ENCODE results near the gene ZNF207. TPM values are rescaled to one million over a fixed set of nuclear protein-coding genes. Genes with fewer than 3 reads are reported as not detected.
"Not testable (repeated sequence)": the region's sequence is repeated elsewhere in the genome, so short reads cannot be mapped to it uniquely, and the experiment has no call there.

The ZNF207 gene
- total RNA-seq, 1 donor from 2014 or later, result 67.8 TPM

DNA sequence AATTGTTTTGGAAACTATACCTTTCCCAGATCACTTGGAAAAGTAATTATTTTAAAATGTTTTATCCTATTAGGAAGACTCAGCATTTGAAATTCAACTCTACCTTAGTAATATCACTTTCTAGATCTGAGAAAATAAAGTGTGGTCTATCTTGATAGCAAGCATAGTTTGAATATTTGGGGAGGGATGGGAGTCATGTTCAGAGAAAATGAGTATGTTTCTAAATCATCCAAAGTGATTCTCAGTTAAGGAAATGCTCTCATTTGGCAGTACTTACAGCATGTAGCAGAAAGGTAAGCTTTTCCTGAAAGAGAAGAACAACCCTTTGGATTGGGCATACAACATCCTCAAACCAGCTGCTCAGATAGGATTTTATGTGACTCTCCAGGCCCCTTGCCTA is 14.9 kb upstream of the ZNF207 start:
- DNase-seq (ENCODE audit: low read depth in 2 of 2), result no peak

DNA sequence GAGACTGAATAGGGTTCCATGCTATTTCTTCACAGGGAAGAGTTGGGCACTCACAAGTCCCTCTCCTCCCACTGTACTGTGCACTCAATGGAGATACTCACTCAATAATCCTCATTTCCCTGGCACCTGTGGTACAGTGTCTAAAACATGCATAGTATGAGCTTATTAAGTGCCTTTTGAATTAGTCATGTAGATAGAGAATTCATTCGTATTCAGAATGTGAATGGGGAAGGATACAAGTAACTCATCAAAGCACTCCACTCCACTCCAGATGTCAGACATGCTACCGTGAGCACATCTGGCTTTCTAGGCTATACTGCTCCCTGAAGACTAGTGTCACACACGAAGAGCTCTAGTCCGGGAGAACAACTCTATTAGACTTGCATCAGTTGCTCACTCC is 14.3 kb upstream of the ZNF207 start:
- no peak for DNase-seq (ENCODE audit: low read depth in 2 of 2)

DNA sequence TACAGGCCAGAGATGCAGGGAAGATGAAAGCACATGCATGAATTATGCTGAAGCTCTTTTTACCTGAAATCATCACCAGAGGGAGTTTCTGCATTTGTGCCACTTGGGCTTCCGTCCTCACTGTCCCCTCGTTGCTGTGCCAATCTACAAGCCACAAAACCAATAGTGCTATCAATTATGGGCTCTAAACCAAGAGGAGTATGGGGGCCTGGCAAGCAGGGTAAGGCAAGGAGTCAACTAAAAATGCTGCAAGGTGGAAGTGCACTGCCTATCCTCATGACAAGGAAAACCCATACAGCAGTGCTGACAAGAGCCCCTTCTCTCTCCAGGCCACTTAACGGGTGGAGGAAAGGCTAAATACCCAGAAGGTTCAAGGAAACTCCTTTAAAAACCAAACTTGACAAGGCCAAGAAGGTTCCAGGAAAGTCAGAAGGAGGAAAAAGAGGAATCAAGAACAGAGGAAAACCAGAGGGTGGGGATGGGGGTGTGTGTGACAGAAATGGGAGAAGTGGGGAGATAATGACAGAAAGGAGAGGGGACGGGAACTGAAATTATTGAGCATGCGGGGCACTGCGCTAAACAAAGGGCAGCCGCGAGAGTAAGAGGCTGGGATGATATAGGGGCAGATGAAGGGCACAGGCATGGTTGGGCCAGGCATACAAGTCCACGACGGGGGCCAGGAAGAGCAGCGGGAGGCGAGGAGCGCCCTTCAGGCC is 8.7 kb upstream of the ZNF207 start:
- peak; percentile 48 to 50 for DNase-seq (ENCODE audit: low read depth in 2 of 2)

DNA sequence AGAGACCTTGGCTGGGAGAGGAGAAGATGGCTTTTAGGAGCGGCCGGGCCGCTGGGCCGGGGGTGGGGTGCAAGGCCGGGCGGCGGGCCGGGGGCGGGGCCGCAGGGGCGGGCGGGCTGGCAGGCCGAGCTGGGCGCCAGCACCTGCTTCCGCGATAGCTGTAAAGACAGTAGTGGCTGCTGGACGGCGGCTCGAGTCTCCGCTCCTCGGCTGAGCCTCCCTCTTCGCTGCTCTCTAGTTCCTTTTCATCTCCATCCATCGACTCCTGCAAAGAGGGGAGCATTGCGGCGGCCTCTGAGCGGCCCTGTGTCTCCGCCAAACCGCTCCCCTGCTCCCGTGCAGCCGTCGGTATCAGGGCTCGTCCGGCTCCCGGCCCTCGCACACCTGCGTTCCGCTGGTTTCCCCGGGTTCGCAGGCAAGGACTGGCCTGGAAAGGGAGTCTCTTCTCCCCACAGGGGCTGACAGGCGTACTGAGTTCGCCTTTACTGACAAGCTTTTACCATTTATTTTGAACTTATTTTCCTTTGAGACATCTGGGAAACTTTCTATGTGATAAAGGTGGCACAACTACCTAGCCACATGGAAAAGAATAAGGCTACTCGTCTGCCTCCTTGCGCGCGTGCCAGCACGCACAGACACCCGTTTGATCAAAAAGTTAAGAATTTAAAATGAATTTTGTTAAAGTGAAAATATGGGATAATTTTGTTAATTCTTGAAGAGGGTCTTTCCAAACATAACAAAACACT is 7.9 kb upstream of the ZNF207 start, which contains the start of gene C17orf75:
Gene C17orf75, minus strand, starts transcription at position 317 of the 746 bp plus-strand sequence. Its CDS starts 34 bp downstream, at position 283.
- DNase-seq (ENCODE audit: low read depth in 2 of 2), result peak; percentile 50 to 65

DNA sequence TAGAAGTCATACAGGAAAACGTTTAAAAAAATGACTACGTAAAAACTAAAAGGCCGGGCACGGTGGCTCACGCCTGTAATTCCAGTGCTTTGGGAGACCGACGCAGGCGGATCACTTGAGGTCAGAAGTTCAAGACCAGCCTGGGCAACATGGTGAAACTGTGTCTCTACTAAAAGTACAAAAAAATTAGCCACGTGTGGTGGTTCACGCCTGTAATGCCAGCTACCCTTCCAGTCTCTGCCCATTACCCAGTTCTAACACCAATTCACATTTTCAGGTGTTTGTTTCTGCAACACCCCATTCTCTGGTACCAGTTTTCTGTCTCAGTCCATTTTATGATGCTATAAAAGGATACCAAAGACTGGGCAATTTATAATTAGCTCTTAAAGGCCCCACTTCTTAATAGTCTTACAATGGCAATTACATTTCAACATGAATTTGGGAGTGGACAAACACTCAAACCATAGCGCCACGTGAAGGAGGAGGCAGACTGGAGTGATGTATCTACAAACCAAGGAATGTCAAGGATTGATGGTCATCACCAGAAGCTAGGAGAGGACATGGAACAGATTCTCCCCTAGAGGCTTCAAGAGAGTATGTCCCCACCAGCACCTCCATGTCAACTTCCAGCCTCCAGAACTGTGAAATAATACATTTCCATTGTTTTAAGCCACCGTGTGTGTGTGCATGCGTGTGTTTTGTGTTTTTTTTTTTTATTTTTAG is 7.2 kb upstream of the ZNF207 start:
- no peak for DNase-seq (ENCODE audit: low read depth in 2 of 2)

DNA sequence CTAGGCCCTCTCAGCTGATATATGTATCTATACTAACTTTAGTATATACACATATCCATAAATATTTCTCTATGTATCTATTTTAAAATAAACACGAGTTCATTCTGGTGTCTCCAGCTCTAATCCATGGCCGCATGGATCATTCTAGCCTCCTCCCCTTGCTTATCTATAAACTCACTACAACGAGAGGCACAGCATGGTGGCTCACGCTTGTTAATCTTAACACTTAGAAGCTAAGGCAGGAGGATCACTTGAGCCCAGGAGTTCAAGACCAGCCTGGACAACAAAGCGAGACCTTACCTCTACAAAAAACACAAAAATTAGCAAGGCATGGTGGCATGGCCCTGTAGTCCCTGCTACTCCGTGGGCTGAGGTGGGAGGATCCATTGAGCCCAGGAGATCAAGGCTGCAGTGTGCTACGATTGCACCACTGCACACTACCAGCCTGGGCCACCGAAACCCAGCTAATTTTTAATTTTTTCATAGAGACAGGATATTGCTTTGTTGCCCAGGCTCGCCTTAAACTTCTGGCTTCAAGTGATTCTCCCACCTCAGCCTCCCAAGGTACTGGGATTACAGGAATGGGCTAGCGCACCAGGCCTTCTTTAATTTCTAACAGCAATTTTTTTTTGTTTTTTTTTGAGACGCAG is 3.9 kb upstream of the ZNF207 start:
- no peak for DNase-seq (ENCODE audit: low read depth in 2 of 2)

DNA sequence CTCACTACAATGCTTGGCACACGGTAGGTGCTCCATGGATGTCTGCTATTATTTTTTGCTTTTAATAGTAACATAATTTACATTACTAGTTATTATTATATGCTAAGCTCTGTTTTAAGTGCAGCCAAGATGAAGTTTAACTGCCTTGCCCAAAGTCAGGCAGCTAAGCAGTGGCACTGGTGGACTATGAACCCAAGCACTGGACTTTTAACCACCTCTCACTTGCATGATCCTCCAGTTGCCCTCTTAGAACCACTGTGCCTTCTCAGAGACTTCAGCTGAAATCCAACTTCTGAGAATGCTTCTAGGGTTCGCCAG is 1.5 kb upstream of the ZNF207 start:
- DNase-seq (ENCODE audit: low read depth in 2 of 2), result no peak

DNA sequence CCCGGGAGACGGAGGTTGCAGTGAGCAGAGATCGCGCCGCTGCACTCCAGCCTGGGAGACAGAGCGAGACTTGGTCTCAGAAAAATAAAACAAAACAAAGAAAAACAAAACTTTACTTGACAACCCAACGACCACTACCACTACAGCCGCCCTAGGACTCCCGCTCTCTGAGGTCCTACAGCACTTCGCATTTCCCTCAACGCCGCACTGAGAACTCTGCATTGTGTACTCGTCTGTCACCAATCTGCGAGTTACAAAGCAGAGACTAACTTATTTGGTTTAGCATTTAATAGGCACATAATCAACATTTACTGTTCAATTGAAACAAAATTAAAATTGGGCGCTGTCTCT is 479 bp upstream of the ZNF207 start:
- DNase-seq (ENCODE audit: low read depth in 2 of 2), result peak in 1 of 2 donors; percentile 47

DNA sequence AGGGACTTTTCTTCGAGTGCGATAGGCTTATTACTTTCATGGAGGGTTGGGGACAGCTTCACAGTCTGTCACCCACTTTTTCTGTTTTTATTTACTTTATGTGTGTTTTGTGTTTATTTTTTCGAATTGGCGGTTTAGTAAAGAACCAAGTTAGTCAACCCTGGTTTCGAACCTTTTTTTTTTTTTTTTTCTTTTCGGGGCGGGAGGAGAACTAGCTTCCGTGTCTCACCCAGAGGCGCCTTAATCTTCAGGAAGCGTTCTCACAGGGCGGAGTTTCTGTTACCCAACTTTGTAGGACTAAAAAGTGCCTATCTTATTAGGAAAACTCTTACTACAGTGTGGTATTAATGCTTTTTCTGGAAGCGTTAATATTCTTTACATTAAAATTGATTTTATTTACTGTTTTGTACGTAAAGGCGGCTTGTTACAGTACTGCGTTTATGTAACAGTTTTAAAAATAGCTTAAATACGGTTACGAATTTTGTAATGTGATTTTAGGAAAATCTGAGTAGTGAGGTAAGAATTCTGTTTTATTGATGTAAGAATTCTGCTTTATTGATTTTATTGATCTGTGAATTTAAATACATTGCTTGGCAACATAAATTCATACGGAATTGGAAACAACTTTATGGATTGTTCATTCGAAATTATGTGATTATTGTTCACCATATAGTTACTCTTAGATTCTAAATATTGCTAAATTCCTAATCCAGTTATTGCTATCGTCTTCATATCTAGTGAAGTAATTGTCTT is 885 bp downstream of the ZNF207 start:
- DNase-seq (ENCODE audit: low read depth in 2 of 2), result peak; percentile 36 to 78

DNA sequence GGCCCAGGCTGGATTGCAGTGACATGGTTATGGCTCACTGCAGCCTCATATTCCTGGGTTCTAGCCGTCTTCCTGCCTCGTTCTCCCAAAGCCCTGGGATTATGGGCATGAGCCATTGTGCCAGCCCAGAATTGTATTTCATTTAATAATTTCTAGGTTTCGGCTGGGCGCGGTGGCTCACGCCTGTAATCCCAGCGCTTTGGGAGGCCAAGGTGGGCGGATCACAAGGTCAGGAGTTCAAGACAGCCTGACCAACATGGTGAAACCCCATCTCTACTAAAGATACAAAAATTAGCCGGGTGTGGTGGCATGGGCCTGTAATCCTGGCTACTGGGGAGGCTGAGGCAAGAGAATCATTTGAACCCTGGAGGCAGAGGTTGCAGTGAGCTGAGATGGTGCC is 2.8 kb downstream of the ZNF207 start:
- DNase-seq (ENCODE audit: low read depth in 2 of 2), result not testable (repeated sequence)

DNA sequence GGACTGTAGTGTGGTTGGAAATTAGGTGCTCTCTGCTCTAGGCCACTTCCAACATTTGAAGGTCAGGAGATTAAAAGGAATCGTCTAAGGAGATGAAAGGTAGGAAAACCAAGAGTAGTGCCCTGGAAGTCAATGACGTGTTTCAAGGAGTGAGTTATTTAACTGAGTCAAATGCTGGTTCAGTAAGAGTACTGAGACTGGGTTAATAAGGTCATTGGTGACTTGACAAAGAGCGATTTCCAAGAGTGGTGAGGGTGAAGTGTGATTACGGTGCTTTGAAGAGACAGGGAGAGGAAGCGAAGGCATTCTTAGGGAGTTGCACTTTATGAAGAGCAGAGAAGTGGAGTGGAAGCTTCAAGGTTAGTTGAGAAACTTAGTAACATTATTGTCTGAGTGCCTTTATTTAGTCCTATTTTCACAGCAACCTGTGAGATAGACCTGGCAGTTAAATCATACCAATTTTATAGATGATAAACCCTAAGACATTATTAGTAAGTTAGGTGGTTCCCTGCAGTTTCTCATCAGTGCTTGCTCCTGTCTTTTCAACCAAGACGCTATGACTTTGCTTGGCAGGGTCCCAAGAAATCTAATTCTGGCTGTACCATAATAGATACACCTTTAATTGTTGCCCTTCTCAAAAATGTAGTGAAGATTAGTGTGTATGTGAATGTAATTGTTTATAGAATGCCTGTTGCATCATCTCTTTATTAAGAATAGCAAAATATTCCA is 5.9 kb downstream of the ZNF207 start:
- no peak for DNase-seq (ENCODE audit: low read depth in 2 of 2)

DNA sequence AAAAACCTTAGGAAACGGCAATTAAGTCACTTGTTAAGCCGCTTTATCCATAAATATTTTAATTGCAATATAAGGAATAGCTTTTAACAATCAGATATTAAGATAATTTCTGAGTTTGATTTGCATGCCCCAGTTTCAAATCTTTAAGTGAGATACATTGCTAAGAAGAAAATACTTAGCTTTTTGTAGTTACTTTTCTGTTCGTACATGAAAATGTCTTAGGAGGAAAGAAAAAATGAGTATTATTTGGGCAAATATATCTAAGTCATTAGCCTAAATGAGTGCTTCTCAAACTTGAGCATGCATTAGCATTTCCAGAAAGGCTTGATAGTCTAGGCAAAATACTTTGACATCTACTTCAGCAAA is 6.4 kb downstream of the ZNF207 start:
- no peak for DNase-seq (ENCODE audit: low read depth in 2 of 2)

DNA sequence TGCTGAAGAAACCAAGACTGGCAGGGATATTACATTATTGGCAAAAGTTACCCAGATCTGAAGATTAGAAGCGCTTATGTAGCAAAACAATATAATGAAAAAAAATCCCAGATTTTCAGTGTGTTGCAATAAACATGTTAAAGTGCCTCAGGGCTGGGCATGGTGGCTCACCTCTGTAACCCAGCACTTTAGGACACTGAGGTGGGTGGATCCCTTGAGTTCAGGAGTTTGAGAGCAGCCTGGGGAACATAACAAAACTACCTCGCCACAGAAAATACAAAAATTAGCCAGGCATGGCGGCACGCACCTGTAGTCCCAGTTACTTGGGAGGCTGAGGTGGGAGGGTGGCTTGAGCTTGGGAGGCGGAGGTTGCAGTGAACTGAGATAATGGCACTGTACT is 6.8 kb downstream of the ZNF207 start:
- DNase-seq (ENCODE audit: low read depth in 2 of 2), result no peak

DNA sequence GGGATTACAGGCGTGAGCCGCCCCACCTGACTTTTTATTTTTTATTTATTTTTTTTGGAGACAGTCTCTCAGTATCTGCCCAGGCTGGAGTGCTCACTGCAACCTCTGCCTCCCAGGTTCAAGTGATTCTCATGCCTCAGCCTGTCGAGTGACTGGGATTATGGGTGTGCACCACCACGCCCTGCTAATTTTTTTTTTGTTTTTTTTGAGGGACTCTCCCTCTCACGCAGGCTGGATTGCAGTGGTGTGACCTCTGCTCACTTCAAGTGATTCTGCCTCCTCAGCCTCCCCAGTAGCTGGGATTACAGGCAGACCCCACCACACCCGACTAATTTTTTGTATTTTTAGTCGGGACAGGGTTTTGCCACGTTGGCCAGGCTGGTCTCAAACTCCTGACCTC is 7.7 kb downstream of the ZNF207 start:
- no peak for DNase-seq (ENCODE audit: low read depth in 2 of 2)

DNA sequence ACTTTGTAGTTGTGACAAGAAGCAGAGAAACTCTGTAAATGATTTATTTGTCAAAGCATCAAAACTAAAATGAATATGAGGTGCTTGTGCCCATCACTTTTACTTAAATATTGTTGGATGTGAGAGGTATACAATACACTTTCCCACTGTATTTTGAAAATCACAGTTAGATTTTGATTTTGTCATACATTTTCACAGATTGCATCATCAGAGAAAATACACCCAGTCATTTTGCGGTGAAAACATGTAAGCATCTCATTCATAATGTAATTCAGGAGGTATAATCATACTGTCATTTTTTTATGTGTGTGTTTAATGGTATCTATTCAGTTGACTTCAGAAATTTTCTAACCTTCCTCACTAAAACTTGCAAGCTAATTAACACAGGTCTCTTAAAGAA is 11.3 kb downstream of the ZNF207 start:
- no peak for DNase-seq (ENCODE audit: low read depth in 2 of 2)

DNA sequence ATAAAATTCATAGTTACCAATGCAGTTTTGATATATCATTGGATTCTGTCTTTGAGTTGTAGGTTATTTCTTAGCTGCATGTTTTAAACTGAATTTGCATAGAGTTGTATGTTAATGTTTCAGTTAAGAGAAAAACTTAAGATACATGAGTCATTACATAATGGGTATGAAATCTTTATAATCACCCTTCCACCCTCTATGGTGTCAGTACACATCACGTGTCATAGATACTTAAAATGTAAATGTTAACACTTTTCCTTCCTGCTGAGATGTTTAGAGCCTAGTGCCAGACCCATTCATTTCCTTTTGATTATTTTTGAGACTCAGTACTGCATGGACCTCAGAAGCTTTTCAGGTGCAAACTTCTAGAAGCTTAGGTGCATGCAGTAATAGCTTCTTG is 20.5 kb downstream of the ZNF207 start:
- no peak for DNase-seq (ENCODE audit: low read depth in 2 of 2)

DNA sequence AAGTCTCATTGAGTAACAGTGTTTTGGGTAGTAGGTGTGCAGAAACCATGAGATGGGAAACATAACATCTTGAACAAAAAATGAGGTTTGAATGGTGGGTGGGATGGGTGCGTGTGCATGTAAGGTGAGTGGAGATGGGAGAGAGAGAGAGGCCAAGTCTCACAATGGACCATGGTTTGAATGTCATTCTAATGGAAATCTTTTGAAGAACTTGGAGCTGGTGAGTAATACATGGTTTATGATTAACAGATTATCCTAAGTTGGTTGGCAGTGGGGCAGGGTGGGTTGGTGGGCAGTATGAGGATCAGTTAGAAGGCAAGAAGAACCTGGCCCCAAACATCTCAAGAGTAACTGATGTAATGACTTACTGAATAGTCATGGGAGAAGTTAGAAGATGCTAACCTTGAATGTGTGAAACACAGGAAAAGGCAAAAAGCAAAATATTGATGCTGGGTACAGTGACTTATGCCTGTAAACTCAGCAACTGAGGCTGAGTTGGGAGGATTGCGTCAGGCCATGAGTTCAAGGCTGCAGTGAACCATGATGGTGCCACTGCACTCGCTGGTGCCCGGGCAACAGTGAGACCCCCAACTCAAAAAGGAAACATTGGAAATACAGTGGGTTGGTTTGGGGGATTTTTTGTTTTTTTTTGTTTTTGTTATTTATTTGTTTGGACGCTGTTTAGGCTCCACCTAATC is 32.7 kb downstream of the ZNF207 start:
- DNase-seq (ENCODE audit: low read depth in 2 of 2), result no peak

DNA sequence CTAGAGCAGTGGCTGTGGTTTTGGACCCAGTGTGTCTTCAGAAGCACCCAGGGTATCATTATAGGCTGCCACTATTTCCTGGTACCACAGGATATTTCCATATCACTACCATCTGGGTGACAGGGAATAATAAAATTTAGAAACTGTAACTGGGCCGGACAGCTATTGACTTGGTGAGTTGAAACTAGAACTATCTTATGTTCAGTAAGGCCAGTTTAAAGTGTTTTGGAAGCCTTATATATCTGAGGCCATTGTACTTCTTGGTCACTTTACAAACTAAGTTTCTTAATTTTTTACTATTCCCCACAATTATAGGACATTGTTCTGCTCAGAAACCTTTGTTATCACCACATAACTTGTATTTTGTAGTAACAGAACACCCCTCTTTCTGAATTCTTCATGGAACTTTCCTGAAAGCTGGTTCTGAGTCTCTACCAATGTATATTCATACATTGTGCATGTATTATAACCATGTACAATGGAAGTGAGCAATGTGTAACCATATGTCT is 34.0 kb downstream of the ZNF207 start:
- no peak for DNase-seq (ENCODE audit: low read depth in 2 of 2)

DNA sequence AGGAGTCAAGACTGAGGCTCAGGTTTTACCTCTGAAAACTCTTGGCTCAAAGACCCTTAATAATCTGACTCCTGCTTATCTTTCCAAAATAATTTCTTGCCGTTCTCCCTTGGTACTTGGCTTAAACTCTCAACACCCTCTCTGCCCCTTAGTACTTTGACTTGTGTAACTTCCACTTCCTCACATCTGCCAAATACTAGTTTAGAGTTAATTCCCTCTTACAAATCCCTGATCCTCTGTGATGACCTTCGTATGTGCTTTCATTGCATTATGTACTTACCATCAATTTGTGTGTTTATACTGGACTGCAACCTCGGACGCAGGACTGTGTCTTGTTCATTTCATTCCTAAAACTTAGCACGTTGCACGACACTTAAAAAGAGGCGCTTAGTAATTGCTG is 35.2 kb downstream of the ZNF207 start:
- no peak for DNase-seq (ENCODE audit: low read depth in 2 of 2)

DNA sequence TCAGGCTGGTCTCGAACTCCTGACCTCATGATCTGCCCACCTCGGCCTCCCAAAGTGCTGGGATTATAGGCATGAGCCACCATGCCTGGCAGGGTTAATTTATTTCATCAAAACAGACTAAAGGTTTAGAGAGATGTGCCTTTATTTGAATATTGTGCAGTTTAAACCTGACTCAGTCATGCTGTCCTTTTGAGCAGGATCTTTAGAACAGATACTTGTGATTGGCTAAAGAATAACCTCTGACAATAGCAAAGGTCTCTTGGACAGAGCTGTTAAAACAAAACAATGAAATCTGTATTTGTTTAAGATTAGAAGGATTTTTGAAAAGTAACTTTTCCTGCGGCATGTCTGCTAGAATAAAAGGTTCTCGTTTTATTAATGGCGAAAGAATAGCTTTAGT is 36.0 kb downstream of the ZNF207 start:
- DNase-seq (ENCODE audit: low read depth in 2 of 2), result no peak

Data from dermis microvascular lymphatic vessel endothelial cell (primary cell).